ENCODE data around the gene ARHGAP19.

The ARHGAP19 gene

DNA sequence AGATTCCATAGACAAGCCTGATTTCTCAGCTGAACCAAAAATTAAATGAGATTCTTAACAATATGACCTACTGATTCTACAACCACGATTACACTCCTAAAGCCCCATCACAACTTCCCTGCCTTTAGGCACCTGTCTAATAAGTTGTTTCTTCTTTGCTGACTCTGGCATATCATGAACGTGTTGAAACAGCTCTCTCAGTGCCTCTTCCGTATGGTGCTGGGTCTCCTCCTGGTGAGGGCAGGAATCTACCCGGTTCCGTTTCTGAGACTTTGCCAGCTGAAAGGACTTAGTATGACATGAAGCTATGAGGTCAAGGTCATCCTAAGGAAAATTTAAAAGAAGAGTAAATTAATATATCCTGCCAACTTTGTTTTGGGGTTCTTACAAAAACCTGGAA lies 48.6 kb downstream of the ARHGAP19 start:
- Histone ChIP-seq H3K18ac (ENCODE audit: low read length) (no peak overlapping the region), H4K91ac (ENCODE audit: low read depth, low read length) (no peak overlapping the region), H3K79me1 (ENCODE audit: low read length) (no peaks in the 10 kb centered on the region), H3K23ac (ENCODE audit: low read length) (no peak overlapping the region), H3K4me3 (ENCODE audit: low read depth, low read length) (no peak overlapping the region), H3K27me3 (ENCODE audit: insufficient read depth, low read length) (no peaks in the 10 kb centered on the region), H2BK120ac (ENCODE audit: insufficient read depth, low read length, poor library complexity) (no peak overlapping the region), H3K36me3 (ENCODE audit: control insufficient read depth in 1 of 2, insufficient read depth in 2 of 2, low read length in 2 of 2) (peaks cover 2% of the 10 kb centered on the region in 2 experiments), H2AFZ (ENCODE audit: insufficient read depth, low read length, poor library complexity) (no peak overlapping the region), H2BK12ac (ENCODE audit: low read length) (no peak overlapping the region), H3K4ac (ENCODE audit: low read depth, low read length) (no peak overlapping the region), H3K79me2 (ENCODE audit: control insufficient read depth, insufficient read depth, low read length, poor library complexity) (no peaks in the 10 kb centered on the region), H3K14ac (ENCODE audit: low read length) (no peak overlapping the region), H3K9ac (ENCODE audit: low read length) (peak overlapping the region; percentile 70), H4K8ac (ENCODE audit: low read depth, low read length) (no peak overlapping the region), H2BK5ac (ENCODE audit: low read depth, low read length, poor library complexity) (no peak overlapping the region), H4K12ac (ENCODE audit: low read depth, low read length) (no peak overlapping the region), H3K4me2 (ENCODE audit: low read length) (no peak overlapping the region), H3K4me1 (ENCODE audit: control insufficient read depth in 1 of 2, insufficient read depth in 2 of 2, low read length in 2 of 2) (no peaks in the 10 kb centered on the region), H3K27ac (ENCODE audit: low read depth, low read length) (no peak overlapping the region), H2AK5ac (ENCODE audit: low read length) (no peak overlapping the region), H3K9me3 (ENCODE audit: insufficient read depth, low read depth, low read length) (no peaks in the 10 kb centered on the region)
- no peak for DNase-seq
- WGBS (ENCODE audit: extremely low coverage, insufficient coverage, insufficient read length): no CpG with 5 or more reads among the region's 5 CpGs

DNA sequence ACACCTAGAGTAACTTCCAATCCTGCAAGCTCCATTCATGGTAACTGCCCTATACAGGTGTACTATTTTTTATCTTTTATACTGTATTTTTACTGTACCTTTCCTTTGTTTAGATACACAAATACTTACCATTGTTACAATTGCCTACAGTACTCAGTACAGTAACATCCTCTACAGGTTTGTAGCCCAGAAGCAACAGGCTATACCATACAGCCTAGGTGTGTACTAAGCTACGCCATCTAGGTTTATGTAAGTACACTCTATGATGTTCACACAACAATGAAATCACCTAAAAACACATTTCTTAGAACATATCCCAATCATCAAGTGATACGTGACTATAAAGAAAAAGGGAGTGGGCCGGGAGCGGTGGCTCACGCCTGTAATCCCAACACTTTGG lies 53.6 kb downstream of the ARHGAP19 start:
- Histone ChIP-seq H3K23ac (ENCODE audit: low read length) (no peak overlapping the region), H3K79me1 (ENCODE audit: low read length) (no peaks in the 10 kb centered on the region), H2BK120ac (ENCODE audit: insufficient read depth, low read length, poor library complexity) (no peak overlapping the region), H3K9me3 (ENCODE audit: insufficient read depth, low read depth, low read length) (no peaks in the 10 kb centered on the region), H3K4me1 (ENCODE audit: control insufficient read depth in 1 of 2, insufficient read depth in 2 of 2, low read length in 2 of 2) (no peaks in the 10 kb centered on the region), H3K27me3 (ENCODE audit: insufficient read depth, low read length) (peaks cover 3% of the 10 kb centered on the region), H4K12ac (ENCODE audit: low read depth, low read length) (no peak overlapping the region), H4K91ac (ENCODE audit: low read depth, low read length) (no peak overlapping the region), H3K18ac (ENCODE audit: low read length) (no peak overlapping the region), H3K4ac (ENCODE audit: low read depth, low read length) (no peak overlapping the region), H2AFZ (ENCODE audit: insufficient read depth, low read length, poor library complexity) (no peak overlapping the region), H2AK5ac (ENCODE audit: low read length) (no peak overlapping the region), H3K79me2 (ENCODE audit: control insufficient read depth, insufficient read depth, low read length, poor library complexity) (no peaks in the 10 kb centered on the region), H2BK5ac (ENCODE audit: low read depth, low read length, poor library complexity) (no peak overlapping the region), H3K14ac (ENCODE audit: low read length) (no peak overlapping the region), H4K8ac (ENCODE audit: low read depth, low read length) (no peak overlapping the region), H3K9ac (ENCODE audit: low read length) (no peak overlapping the region), H2BK12ac (ENCODE audit: low read length) (no peak overlapping the region), H3K4me2 (ENCODE audit: low read length) (no peak overlapping the region), H3K27ac (ENCODE audit: low read depth, low read length) (no peak overlapping the region), H3K4me3 (ENCODE audit: low read depth, low read length) (no peak overlapping the region), H3K36me3 (ENCODE audit: control insufficient read depth in 1 of 2, insufficient read depth in 2 of 2, low read length in 2 of 2) (peaks cover under 1 to 2% of the 10 kb centered on the region in 2 experiments)
- no CpG with 5 or more reads among the region's 5 CpGs for WGBS (ENCODE audit: extremely low coverage, insufficient coverage, insufficient read length)
- DNase-seq: no peak

DNA sequence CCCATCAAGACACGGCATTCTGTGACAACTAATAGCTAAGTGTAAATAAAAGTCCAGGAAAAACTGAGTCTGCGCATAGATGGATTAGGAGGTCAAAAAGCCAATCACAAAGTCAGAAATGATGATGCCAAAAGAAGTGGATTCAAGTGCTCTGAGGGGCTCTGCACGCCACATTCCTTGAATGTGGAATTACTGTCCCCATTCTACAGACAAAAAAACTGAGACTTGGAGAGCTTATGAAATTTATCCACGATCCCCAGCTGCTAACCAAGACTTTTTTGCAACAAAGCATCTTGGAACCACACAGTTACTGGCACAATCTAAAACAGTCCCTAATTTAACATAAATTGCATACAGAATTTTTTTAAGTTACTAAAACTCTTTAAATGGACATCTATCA lies 57.1 kb downstream of the ARHGAP19 start:
- H3K27me3 ChIP-seq (ENCODE audit: insufficient read depth, low read length): peaks cover 3% of the 10 kb centered on the region
- no peak overlapping the region for H3K9ac ChIP-seq (ENCODE audit: low read length)
- WGBS (ENCODE audit: extremely low coverage, insufficient coverage, insufficient read length): no CpG with 5 or more reads among the region's 4 CpGs
- no peak overlapping the region for H2BK120ac ChIP-seq (ENCODE audit: insufficient read depth, low read length, poor library complexity)
- H4K91ac ChIP-seq (ENCODE audit: low read depth, low read length): no peak overlapping the region
- no peak overlapping the region for H4K8ac ChIP-seq (ENCODE audit: low read depth, low read length)
- no peak overlapping the region for H3K4me2 ChIP-seq (ENCODE audit: low read length)
- H3K18ac ChIP-seq (ENCODE audit: low read length): no peak overlapping the region
- H2BK12ac ChIP-seq (ENCODE audit: low read length): no peak overlapping the region
- no peak overlapping the region for H3K14ac ChIP-seq (ENCODE audit: low read length)
- H3K9me3 ChIP-seq (ENCODE audit: insufficient read depth, low read depth, low read length): no peaks in the 10 kb centered on the region
- peaks cover 0 to under 1% of the 10 kb centered on the region in 2 experiments for H3K36me3 ChIP-seq (ENCODE audit: control insufficient read depth in 1 of 2, insufficient read depth in 2 of 2, low read length in 2 of 2)
- no peaks in the 10 kb centered on the region for H3K4me1 ChIP-seq (ENCODE audit: control insufficient read depth in 1 of 2, insufficient read depth in 2 of 2, low read length in 2 of 2)
- no peak overlapping the region for H3K23ac ChIP-seq (ENCODE audit: low read length)
- no peak overlapping the region for H2AK5ac ChIP-seq (ENCODE audit: low read length)
- H3K4ac ChIP-seq (ENCODE audit: low read depth, low read length): no peak overlapping the region
- H2BK5ac ChIP-seq (ENCODE audit: low read depth, low read length, poor library complexity): no peak overlapping the region
- no peaks in the 10 kb centered on the region for H3K79me1 ChIP-seq (ENCODE audit: low read length)
- H3K79me2 ChIP-seq (ENCODE audit: control insufficient read depth, insufficient read depth, low read length, poor library complexity): no peaks in the 10 kb centered on the region
- H2AFZ ChIP-seq (ENCODE audit: insufficient read depth, low read length, poor library complexity): no peak overlapping the region
- no peak for DNase-seq
- no peak overlapping the region for H3K4me3 ChIP-seq (ENCODE audit: low read depth, low read length)
- H3K27ac ChIP-seq (ENCODE audit: low read depth, low read length): no peak overlapping the region
- H4K12ac ChIP-seq (ENCODE audit: low read depth, low read length): no peak overlapping the region

DNA sequence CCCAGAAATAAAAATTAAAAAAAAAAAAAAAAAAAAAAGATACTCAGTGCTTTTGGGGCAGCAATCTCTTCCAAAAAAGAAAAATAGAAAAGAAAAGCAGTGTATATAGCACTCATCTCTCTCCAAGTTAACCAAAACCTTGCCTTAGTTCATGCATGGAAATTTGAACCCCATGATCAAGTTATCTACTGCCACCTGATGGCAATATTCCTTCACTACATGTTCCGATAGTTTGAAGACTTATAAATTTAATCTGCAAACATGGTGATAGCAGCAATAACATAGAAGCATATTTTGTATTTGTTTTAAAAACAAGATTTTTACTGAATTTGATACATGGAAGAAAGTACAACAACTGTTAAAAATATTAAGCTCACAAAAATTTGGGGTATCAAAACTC lies 58.0 kb downstream of the ARHGAP19 start:
- Histone ChIP-seq H3K79me2 (ENCODE audit: control insufficient read depth, insufficient read depth, low read length, poor library complexity) (no peaks in the 10 kb centered on the region), H3K27ac (ENCODE audit: low read depth, low read length) (no peak overlapping the region), H2AFZ (ENCODE audit: insufficient read depth, low read length, poor library complexity) (no peak overlapping the region), H2AK5ac (ENCODE audit: low read length) (no peak overlapping the region), H3K14ac (ENCODE audit: low read length) (no peak overlapping the region), H3K36me3 (ENCODE audit: control insufficient read depth in 1 of 2, insufficient read depth in 2 of 2, low read length in 2 of 2) (no peaks in the 10 kb centered on the region), H3K27me3 (ENCODE audit: insufficient read depth, low read length) (peaks cover 3% of the 10 kb centered on the region), H3K4ac (ENCODE audit: low read depth, low read length) (no peak overlapping the region), H3K9ac (ENCODE audit: low read length) (no peak overlapping the region), H4K91ac (ENCODE audit: low read depth, low read length) (no peak overlapping the region), H2BK120ac (ENCODE audit: insufficient read depth, low read length, poor library complexity) (no peak overlapping the region), H3K4me1 (ENCODE audit: control insufficient read depth in 1 of 2, insufficient read depth in 2 of 2, low read length in 2 of 2) (no peaks in the 10 kb centered on the region), H3K9me3 (ENCODE audit: insufficient read depth, low read depth, low read length) (no peaks in the 10 kb centered on the region), H3K18ac (ENCODE audit: low read length) (no peak overlapping the region), H2BK5ac (ENCODE audit: low read depth, low read length, poor library complexity) (no peak overlapping the region), H2BK12ac (ENCODE audit: low read length) (no peak overlapping the region), H4K12ac (ENCODE audit: low read depth, low read length) (no peak overlapping the region), H3K4me3 (ENCODE audit: low read depth, low read length) (no peak overlapping the region), H3K79me1 (ENCODE audit: low read length) (no peaks in the 10 kb centered on the region), H3K23ac (ENCODE audit: low read length) (no peak overlapping the region), H3K4me2 (ENCODE audit: low read length) (no peak overlapping the region), H4K8ac (ENCODE audit: low read depth, low read length) (no peak overlapping the region)
- no CpG with 5 or more reads among the region's 1 CpG for WGBS (ENCODE audit: extremely low coverage, insufficient coverage, insufficient read length)
- peak in 1 of 2 donors; percentile 60 for DNase-seq

Data from trophoblast cell (in vitro differentiated cells and primary cell).